Dermis blood vessel endothelial cell (primary cell): Measurements from ENCODE around the gene KHDC1. TPM values are rescaled to one million over a fixed set of nuclear protein-coding genes. Genes with fewer than 3 reads are reported as not detected.
"Not testable (repeated sequence)": the region's sequence is repeated elsewhere in the genome, so short reads cannot be mapped to it uniquely, and the experiment has no call there.

Experiments used
- DNase-seq: peaks from one replicate; pipeline ENCODE4 v3.0.0; 2010
- total RNA-seq: library from RNA; depleted of rRNA; stranded (reverse); fragments of >200 nt; gene quantifications from 2 replicates; pipeline ENCODE4 v1.2.3, GENCODE V29; 2014

The KHDC1 gene, protein sequence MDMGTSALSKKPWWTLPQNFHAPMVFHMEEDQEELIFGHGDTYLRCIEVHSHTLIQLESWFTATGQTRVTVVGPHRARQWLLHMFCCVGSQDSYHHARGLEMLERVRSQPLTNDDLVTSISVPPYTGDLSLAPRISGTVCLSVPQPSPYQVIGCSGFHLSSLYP
- 0.09 TPM in 1 of 2 replicates, not detected in the other for total RNA-seq

DNA sequence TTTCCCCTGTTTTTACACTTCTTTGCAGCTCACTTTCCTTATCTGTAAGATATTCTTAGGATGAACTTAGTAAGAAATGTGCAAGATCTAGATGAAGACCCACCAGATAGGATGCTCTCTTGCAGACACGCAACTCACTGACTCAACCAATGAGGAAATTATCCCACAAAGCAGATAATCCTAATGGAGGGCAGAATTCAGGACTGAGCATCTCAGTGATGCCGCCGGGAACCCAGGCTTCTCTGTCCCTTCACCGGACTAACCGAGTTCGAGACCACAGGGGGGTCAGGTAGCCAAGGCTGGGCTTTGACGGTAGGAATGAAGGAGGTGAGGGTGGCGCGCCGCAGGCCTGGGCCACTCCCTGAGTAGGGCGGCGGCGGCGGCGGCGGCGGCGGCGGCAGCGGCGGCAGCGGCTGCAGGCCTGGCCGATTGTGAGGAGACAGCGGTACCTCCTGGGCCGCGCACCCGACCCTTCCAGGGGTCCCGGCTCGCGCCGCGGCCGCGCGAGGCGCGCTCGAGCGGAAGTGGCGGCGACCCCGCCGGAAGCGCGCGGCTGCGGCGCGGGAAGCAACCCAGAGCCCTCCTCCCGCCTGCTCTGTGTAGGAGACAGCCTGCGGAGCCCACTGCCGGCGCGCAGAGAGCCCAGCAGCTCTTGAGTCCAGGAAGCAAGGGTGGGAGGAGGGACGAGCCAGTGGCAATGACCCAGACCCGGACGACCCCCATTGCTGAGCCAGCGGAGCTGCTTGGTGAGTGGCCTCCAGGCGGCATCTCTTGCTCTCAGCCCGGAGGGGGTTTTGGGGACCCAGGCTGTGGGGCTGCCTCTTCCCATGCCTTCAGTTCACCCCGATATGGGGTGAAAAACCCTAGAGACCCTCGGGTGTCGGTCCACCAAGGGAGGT lies at the start of gene KHDC1:
Gene KHDC1 (minus strand): TSS at position 526 of the 899 bp plus-strand sequence. CDS start 20,679 bp downstream, outside the sequence.
- peak; percentile 48 for DNase-seq

GRCh38 chr6:73310503-73310845 lies 47.5 kb upstream of the KHDC1 start:
- not testable (repeated sequence) for DNase-seq

DNA sequence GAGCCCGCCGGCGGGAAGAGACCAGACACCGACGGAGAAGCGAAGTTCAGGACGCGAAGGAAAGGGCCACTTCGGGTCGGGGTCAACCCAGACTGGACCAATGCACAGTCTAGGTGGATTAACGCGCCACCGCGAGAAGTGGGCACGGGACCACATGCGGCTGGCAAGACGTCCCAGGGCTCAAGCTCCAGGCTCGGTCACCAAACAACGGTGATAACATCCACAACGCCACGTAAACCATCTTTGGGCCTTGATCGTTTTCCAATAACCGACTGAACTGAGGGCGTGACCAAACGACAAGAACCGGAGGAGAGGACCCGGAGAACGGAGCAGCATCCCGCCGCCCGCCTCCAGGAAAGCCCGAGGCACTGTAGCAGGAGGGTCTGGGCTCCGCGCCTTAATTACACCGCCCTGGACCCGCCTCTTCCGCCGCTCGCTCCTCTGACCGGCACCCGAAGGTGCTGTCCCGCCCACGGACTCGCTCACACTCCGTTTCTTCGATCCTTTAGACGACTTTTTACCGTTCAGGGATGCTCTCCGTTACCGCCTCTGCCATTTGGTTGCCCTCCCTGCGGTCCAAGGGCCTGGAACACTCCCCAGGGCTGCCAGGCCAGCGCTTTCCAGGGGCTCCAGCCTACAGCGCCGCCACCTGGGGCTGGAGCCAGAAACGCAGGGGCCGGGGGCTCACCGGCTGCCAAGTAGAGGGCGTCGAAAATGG lies 46.9 kb upstream of the KHDC1 start:
- DNase-seq = peak; percentile 61

DNA sequence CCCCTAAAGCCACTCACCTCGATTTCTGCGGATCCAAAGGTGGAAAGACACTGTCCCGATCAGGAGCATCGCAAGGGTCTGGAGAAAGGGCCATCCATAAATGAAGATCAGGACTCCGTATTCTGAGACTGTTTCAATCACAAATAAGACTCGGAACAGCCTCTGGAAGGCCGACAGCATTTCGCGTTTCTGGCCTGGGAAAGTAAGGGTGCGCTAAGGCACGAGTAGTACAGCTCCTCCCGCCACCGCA lies 46.5 kb upstream of the KHDC1 start:
- DNase-seq = no peak

DNA sequence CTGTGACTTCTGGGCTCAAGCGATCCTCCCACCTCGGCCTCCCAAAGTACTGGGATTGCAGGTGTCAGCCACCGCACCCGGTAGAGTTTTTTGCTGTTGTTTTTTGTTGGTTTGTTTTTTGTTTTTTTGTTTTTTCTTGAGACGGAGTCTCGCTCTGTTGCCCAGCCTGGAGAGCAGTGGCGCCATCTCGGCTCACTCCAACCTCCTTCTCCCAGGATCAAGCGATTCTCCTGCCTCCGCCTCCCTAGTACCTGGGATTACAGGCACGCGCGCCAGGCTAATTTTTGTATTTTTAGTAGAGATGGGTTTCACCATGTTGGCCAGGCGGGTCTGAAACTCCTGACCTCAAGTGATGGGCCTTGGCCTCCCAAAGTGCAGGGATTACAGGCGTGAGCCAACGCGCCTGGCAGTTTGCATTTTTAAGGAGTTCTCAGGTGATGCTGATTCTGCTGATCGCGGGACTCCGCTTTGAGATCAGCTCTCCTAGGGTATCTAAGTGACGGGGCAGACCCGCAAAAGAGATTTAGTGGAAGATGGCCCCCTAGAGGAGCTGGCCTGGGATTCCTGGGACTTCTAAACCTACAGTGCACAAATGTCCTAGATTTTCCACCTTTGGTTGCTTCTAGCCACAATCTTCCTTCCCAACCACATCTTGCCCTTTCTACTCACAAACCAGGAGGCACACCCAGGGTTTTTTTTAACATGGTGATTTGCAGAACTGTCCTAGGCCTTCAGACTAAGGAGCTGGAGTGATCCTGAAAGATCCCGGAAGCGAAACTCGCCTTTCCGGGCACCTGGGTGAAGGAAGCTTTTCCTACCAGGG lies 45.9 kb upstream of the KHDC1 start:
- peak; percentile 20 for DNase-seq

- not testable (repeated sequence) for DNase-seq
These were observed 40.8 kb upstream of the KHDC1 start for GRCh38 chr6:73303773-73304172.

GRCh38 chr6:73302339-73302738 lies 39.3 kb upstream of the KHDC1 start:
- no peak for DNase-seq

DNA sequence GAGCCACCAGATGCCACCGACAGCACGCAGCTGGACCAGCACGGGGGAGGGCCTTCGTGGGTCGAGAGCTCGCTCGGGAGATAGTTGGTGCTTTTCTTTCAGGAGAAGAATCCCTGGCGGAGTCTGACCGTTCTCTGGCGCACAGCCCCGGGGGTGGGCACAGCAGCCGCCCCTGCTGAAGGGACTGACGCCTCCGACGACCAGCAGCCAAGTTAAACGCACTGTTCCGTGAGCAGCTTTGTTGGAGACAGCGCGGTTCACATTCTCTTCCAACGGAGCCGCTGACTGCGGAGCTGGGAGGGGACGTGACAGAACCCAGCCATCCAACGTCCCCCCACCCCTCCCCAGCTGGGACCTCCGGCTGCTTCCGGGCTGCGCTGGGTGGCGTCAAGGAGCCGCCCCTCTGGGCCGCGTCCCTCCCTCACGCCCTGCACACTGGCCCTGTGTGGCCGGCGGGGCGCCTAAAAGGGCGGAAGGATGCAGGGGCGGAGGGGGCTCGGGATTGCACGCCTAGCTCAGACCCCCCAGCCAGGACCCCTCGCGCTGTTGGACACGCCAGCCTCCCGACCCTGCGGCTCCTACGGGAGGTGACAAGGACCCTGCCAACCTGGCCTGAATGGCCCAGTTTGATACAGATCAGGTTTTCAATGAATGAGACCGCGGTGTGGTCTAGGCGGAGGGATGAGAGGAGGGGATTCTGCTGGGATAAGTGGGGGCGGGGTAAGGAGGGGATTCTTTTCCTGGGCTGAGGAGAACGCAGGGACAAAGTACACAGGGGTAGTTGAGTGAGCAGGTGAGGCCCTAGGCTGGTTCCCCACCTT lies 36.4 kb upstream of the KHDC1 start:
- no peak for DNase-seq

DNA sequence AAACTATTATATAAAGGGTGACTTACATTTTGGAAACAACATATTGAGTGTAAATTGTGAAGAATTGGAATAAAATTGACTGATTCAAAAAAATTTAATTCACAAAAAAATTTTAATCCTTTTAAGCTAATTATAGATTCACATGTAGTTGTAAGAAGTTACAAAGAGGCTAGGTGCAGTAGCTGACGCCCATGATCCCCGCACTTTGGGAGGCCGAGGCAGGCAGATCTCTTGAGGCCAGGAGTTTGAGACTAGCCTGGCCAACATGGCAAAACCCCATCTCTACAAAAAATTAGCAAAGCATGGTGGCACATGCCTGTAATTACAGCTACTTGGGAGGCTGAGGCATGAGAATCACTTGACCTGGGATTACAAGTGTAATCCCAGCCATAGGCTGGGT lies 30.3 kb upstream of the KHDC1 start:
- DNase-seq = no peak

DNA sequence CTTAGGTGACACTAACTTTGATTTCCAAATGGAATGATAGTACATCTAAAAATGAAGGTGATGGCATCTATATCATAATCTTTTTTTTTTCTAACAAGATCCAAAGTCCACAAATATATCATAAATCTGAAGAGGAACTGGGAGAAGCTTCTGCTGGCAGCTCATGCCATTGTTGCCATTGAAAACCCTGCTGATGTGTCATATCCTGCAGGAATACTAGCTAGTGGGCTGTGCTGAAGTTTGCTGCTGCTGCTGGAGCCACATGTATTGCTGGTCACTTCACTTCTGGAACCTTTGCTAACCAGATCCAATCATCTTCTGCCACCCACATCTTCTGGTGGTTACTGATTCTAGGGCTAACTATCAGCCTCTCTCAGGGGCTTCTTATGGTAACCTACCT lies 27.4 kb upstream of the KHDC1 start:
- DNase-seq = peak; percentile 75

DNA sequence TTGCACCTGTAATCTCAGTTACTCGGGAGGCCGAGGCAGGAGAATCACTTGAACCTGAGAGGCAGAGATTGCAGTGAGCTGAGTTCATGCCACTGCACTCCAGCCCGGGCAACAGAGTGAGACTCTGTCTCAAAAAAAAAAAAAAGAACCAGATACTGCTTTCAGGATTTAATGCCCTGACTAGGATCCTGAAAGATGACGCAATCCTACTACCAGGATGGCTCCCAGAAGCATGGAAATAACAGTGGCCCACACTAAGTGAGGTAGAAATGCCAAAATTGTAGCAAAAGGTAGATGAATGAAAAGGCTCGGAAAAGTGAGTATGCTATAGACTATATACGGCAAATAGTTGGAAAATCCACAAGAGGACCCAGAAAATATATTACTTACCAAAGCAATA lies 23.8 kb upstream of the KHDC1 start:
- DNase-seq = no peak

GRCh38 chr6:73285674-73286283 lies 22.8 kb upstream of the KHDC1 start:
- DNase-seq = peak; percentile 76

- peak; percentile 73 for DNase-seq
These were observed 19.9 kb upstream of the KHDC1 start for GRCh38 chr6:73282871-73283270.

- not testable (repeated sequence) for DNase-seq
These were observed 18.7 kb upstream of the KHDC1 start for GRCh38 chr6:73281684-73282083.

DNA sequence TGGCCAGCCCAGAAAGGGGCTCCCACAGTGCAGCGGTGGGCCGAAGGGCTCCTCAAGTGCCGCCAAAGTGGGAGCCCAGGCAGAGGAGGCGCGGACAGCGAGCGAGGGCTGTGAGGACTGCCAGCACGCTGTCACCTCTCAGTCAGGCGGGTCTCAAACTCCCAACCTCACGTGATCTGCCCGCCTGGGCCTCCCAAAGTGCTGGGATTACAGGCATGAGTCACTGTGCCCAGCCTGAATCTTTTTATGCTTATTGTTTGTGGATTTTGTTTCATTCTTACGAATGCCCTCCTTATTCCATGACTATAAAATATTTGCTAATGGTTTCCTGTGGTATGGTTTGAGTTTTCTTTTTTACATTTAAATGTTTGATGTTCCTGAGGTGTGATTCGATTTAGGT lies 6.3 kb upstream of the KHDC1 start:
- not testable (repeated sequence) for DNase-seq

DNA sequence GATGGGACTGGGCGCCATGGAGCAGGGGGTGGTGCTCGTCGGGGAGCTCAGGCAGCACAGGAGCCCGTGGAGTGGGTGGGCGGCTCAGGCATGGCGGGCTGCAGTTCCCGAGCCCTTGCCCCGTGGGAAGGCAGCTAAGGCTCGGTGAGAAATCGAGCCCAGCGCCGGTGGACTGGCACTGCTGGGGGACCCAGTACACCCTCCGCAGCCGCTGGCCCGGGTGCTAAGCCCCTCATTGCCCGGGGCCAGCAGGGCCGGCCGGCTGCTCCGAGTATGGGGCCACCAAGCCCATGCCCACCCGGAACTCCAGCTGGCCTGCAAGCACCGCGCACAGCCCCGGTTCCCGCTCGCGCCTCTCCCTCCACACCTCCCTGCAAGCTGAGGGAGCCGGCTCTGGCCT lies 5.9 kb upstream of the KHDC1 start:
- DNase-seq = not testable (repeated sequence)

DNA sequence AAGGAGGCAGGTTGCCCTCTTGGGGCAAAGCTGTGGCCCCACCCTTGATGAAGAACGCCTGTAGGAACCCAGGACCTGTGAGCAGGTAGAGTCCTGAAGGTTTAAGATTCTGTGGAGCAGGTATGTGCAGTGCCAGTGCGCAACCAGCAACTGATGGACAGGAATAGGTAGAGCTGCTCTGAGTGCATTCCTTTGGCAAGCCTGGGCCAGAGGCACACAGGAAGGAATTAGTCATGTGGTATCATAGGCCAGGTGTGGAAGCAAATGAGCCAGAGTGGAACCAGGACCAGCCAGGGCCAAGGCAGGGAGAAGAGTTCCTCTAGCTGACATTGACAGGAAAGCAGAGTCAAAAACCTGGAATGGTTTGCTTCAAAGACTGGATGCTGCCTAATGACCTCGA lies 1.4 kb upstream of the KHDC1 start:
- no peak for DNase-seq

GRCh38 chr6:73263570-73263909 lies 544 bp upstream of the KHDC1 start:
- no peak for DNase-seq

DNA sequence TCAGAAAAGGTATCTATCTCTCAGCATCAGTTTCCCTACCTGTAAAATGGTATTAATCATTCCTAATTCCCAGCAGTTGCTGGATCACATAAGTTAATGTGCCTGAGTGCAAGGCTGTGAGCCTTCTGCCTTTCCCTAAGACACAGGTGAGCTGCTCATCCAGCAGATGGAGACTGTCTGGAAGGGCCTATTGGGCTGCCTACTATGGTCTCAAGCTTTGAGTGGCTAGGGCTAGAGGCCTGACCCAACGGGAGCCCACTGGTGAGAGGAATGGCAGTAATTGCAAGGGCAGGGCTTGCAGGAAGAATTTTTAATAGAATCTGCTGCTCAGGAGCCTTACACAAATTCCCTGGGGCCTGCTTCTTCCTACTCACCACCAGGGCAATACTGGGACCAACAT lies 4.3 kb downstream of the KHDC1 start:
- DNase-seq = no peak

DNA sequence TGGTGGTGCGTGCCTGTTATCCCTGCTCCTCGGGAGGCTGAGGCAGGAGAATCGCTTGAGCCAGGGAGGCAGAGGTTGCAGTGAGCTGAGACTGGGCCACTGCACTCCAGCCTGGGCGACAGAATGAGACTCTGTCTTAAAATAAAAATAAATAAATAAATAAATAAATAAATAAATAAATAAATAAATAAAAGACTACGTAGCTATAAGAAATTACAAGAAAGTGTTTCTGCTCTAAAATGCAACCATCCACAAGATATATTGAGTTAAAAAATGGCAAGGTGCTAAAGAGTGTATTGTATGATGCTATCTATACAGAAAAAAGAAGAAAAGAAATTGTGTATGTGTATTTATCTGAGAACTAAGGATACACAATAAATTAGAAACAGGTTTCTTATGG lies 8.7 kb downstream of the KHDC1 start:
- DNase-seq = not testable (repeated sequence)

- DNase-seq = no peak
These were observed 10.3 kb downstream of the KHDC1 start for GRCh38 chr6:73252703-73253102.

DNA sequence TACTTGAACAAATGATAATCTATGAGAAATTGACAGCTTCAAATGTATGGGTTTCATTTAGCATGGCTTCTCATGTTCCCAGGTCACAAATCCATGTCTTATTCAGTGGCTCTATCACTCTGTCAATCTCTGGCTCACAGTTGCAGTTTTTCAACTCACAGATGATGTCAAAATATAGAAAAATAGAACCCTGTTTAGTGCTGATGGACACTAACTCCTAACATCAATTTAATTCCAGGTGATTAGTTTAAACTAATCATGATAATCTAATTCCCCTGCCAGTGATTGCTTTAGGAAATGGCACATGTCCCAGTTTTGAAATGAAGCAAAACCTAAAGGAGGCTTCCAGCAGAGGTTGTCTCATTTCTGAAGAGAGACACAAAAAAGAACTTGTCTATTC lies 13.0 kb downstream of the KHDC1 start:
- no peak for DNase-seq
